Activated CD4-positive, alpha-beta T cell treated with anti-CD3 and anti-CD28 coated beads, Interleukin-2, amount 10 ng/mL, durations not matched to agents 24 days and 14 days (primary cell): ENCODE measurements around the gene HNRNPR. TPM values are rescaled to one million over a fixed set of nuclear protein-coding genes. Genes with fewer than 3 reads are reported as not detected.
"Not testable (repeated sequence)": the region's sequence is repeated elsewhere in the genome, so short reads cannot be mapped to it uniquely, and the experiment has no call there.

Experiments
- DNase-seq: peaks from one replicate; pipeline ENCODE4 v3.0.0; 2022
- H3K27ac Mint-ChIP-seq: one replicate; pipeline ENCODE4 v1.8.0; 2022; ENCODE audit warnings: mild to moderate bottlenecking, mixed read lengths
- H3K27me3 Mint-ChIP-seq: one replicate; pipeline ENCODE4 v1.8.0; 2022; ENCODE audit warnings: mixed read lengths
- H3K36me3 Mint-ChIP-seq: one replicate; pipeline ENCODE4 v1.8.0; 2022; ENCODE audit warnings: low read depth, mild to moderate bottlenecking, mixed read lengths
- H3K4me1 Mint-ChIP-seq: one replicate; pipeline ENCODE4 v1.8.0; 2021; ENCODE audit warnings: mixed read lengths
- H3K4me3 Mint-ChIP-seq: one replicate; pipeline ENCODE4 v1.8.0; 2022; ENCODE audit warnings: mild to moderate bottlenecking, moderate library complexity, mixed read lengths
- H3K9me3 Mint-ChIP-seq: one replicate; pipeline ENCODE4 v1.8.0; 2021; ENCODE audit warnings: mixed read lengths
- intact Hi-C: fragments of 100-400 bp; cut with micrococcal nuclease; formaldehyde crosslinking; loops from one replicate; pipeline ENCODE4 v1.15.1; 2023
- total RNA-seq: library from RNA; stranded (reverse); gene quantifications from 2 replicates; pipeline ENCODE4 v1.2.3, GENCODE V29; 2022

The HNRNPR gene
- total RNA-seq, 1 donor from 2014 or later, result 235 TPM

- intact Hi-C loops, result no loop called here
- Mint-ChIP-seq H3K36me3 (peaks cover 70% of the 10 kb centered on the region), H3K9me3 (no peaks in the 10 kb centered on the region), H3K27ac (peak overlapping the region; percentile 48), H3K4me3 (no peak overlapping the region), H3K4me1 (peaks cover 30% of the 10 kb centered on the region), H3K27me3 (no peaks in the 10 kb centered on the region)
- DNase-seq, result no peak
These were observed 13.2 kb downstream of the HNRNPR start for GRCh38 chr1:23330846-23331245.

GRCh38 chr1:23325393-23325792, 18.7 kb downstream of the HNRNPR start:
- Mint-ChIP-seq H3K4me3 (no peak overlapping the region), H3K27ac (no peak overlapping the region), H3K27me3 (no peaks in the 10 kb centered on the region), H3K36me3 (peaks cover 68% of the 10 kb centered on the region), H3K9me3 (no peaks in the 10 kb centered on the region), H3K4me1 (peaks cover 34% of the 10 kb centered on the region)
- DNase-seq, result no peak
- intact Hi-C loops, result loop anchor here (5.0 kb wide), 1 partner anchor 42 kb away; the partner anchor contains the start of gene ZNF436

GRCh38 chr1:23322770-23323169, 21.3 kb downstream of the HNRNPR start:
- no peaks in the 10 kb centered on the region for H3K27me3 Mint-ChIP-seq
- H3K4me1 Mint-ChIP-seq, result peaks cover 25% of the 10 kb centered on the region
- intact Hi-C loops, result no loop called here
- H3K4me3 Mint-ChIP-seq, result no peak overlapping the region
- no peak for DNase-seq
- H3K36me3 Mint-ChIP-seq, result peaks cover 69% of the 10 kb centered on the region
- no peaks in the 10 kb centered on the region for H3K9me3 Mint-ChIP-seq
- H3K27ac Mint-ChIP-seq, result no peak overlapping the region

- H3K9me3 Mint-ChIP-seq, H3K27me3 Mint-ChIP-seq, DNase-seq, H3K4me3 Mint-ChIP-seq, intact Hi-C loops, H3K27ac Mint-ChIP-seq: not testable (repeated sequence)
- peaks cover 13% of the 10 kb centered on the region for H3K4me1 Mint-ChIP-seq
- peaks cover 48% of the 10 kb centered on the region for H3K36me3 Mint-ChIP-seq
These were observed 33.8 kb downstream of the HNRNPR start for GRCh38 chr1:23310280-23310679.

- DNase-seq, result peak; percentile 50
- H3K4me1 Mint-ChIP-seq, result peaks cover 5% of the 10 kb centered on the region
- intact Hi-C loops, result no loop called here
- H3K27me3 Mint-ChIP-seq, result no peaks in the 10 kb centered on the region
- peaks cover 40% of the 10 kb centered on the region for H3K36me3 Mint-ChIP-seq
- no peak overlapping the region for H3K27ac Mint-ChIP-seq
- H3K9me3 Mint-ChIP-seq, result no peaks in the 10 kb centered on the region
- no peak overlapping the region for H3K4me3 Mint-ChIP-seq
These were observed 39.9 kb downstream of the HNRNPR start for GRCh38 chr1:23304140-23304620.

GRCh38 chr1:23303524-23303923, 40.6 kb downstream of the HNRNPR start:
- intact Hi-C loops, result no loop called here
- Mint-ChIP-seq H3K27ac (no peak overlapping the region), H3K4me3 (no peak overlapping the region), H3K4me1 (peaks cover 5% of the 10 kb centered on the region), H3K9me3 (no peaks in the 10 kb centered on the region), H3K36me3 (peaks cover 40% of the 10 kb centered on the region), H3K27me3 (no peaks in the 10 kb centered on the region)
- DNase-seq, result no peak

GRCh38 chr1:23296931-23297330, 47.2 kb downstream of the HNRNPR start:
- Mint-ChIP-seq H3K27me3 (no peaks in the 10 kb centered on the region), H3K36me3 (peaks cover 23% of the 10 kb centered on the region), H3K27ac (no peak overlapping the region), H3K4me3 (no peak overlapping the region), H3K4me1 (no peaks in the 10 kb centered on the region), H3K9me3 (no peaks in the 10 kb centered on the region)
- intact Hi-C loops, result no loop called here
- DNase-seq, result no peak

- DNase-seq, result no peak
- H3K27ac Mint-ChIP-seq, result no peak overlapping the region
- no peaks in the 10 kb centered on the region for H3K27me3 Mint-ChIP-seq
- H3K4me3 Mint-ChIP-seq, result no peak overlapping the region
- no peaks in the 10 kb centered on the region for H3K4me1 Mint-ChIP-seq
- intact Hi-C loops, result no loop called here
- H3K36me3 Mint-ChIP-seq, result peaks cover 15% of the 10 kb centered on the region
- no peaks in the 10 kb centered on the region for H3K9me3 Mint-ChIP-seq
These were observed 52.4 kb downstream of the HNRNPR start for GRCh38 chr1:23291706-23292105.

GRCh38 chr1:23290836-23291565, 53.1 kb downstream of the HNRNPR start:
- no peak overlapping the region for H3K4me3 Mint-ChIP-seq
- DNase-seq, result no peak
- peaks cover 20% of the 10 kb centered on the region for H3K36me3 Mint-ChIP-seq
- no peaks in the 10 kb centered on the region for H3K9me3 Mint-ChIP-seq
- intact Hi-C loops, result no loop called here
- no peaks in the 10 kb centered on the region for H3K27me3 Mint-ChIP-seq
- H3K4me1 Mint-ChIP-seq, result no peaks in the 10 kb centered on the region
- H3K27ac Mint-ChIP-seq, result no peak overlapping the region

- intact Hi-C loops, result no loop called here
- Mint-ChIP-seq H3K9me3 (no peaks in the 10 kb centered on the region), H3K27me3 (no peaks in the 10 kb centered on the region), H3K27ac (no peak overlapping the region), H3K4me3 (no peak overlapping the region), H3K36me3 (peaks cover 23% of the 10 kb centered on the region), H3K4me1 (no peaks in the 10 kb centered on the region)
- DNase-seq, result no peak
These were observed 55.4 kb downstream of the HNRNPR start for GRCh38 chr1:23288671-23289070.

GRCh38 chr1:23288201-23288600, 55.9 kb downstream of the HNRNPR start:
- Mint-ChIP-seq H3K4me3 (no peak overlapping the region), H3K27ac (no peak overlapping the region), H3K4me1 (no peaks in the 10 kb centered on the region), H3K9me3 (no peaks in the 10 kb centered on the region), H3K36me3 (peaks cover 24% of the 10 kb centered on the region), H3K27me3 (no peaks in the 10 kb centered on the region)
- intact Hi-C loops, result no loop called here
- DNase-seq, result no peak

- Mint-ChIP-seq H3K27ac (no peak overlapping the region), H3K9me3 (no peaks in the 10 kb centered on the region), H3K27me3 (no peaks in the 10 kb centered on the region), H3K4me3 (no peak overlapping the region), H3K36me3 (peaks cover 36% of the 10 kb centered on the region), H3K4me1 (peaks cover 2% of the 10 kb centered on the region)
- peak; percentile 39 for DNase-seq
- intact Hi-C loops, result no loop called here
These were observed 57.7 kb downstream of the HNRNPR start for GRCh38 chr1:23286401-23286800.

GRCh38 chr1:23283667-23284602, 60.1 kb downstream of the HNRNPR start:
- intact Hi-C loops, result no loop called here
- peaks cover 2% of the 10 kb centered on the region for H3K4me1 Mint-ChIP-seq
- peaks cover 49% of the 10 kb centered on the region for H3K36me3 Mint-ChIP-seq
- H3K9me3 Mint-ChIP-seq, result no peaks in the 10 kb centered on the region
- no peaks in the 10 kb centered on the region for H3K27me3 Mint-ChIP-seq
- peak; percentile 28 for DNase-seq
- H3K27ac Mint-ChIP-seq, result no peak overlapping the region
- no peak overlapping the region for H3K4me3 Mint-ChIP-seq

GRCh38 chr1:23282957-23283356, 61.1 kb downstream of the HNRNPR start:
- Mint-ChIP-seq H3K4me3 (no peak overlapping the region), H3K36me3 (peaks cover 47% of the 10 kb centered on the region), H3K27ac (no peak overlapping the region), H3K27me3 (no peaks in the 10 kb centered on the region), H3K4me1 (peaks cover 2% of the 10 kb centered on the region), H3K9me3 (no peaks in the 10 kb centered on the region)
- no peak for DNase-seq
- intact Hi-C loops, result no loop called here
